Natural killer cell treated with Interleukin-12 subunit alpha and Interleukin-12 subunit beta and Interleukin-15 and Interleukin-18, amount 100 ng/mL, for 72 hours (primary cell): Measurements from ENCODE around the gene RDH8. TPM values are rescaled to one million over a fixed set of nuclear protein-coding genes. Genes with fewer than 3 reads are reported as not detected.

ENCODE experiments used
- ATAC-seq, 2 donors: fragments of 150-1000 bp; cut with Tn5 transposase in 1 of 2; sonication (Bioruptor Pico), chemical (Tn5 transposase) in 1 of 2; 2 replicates each; pipeline ENCODE4 v1.10.0; 2021
- DNase-seq: peaks from one replicate; pipeline ENCODE4 v3.0.0; 2022; ENCODE audit warnings: low spot score
- H3K27ac Mint-ChIP-seq, 2 donors: 1 replicate in 1 of 2; 2 replicates in 1 of 2; pipeline ENCODE4 v1.8.0; 2022; ENCODE audit warnings: mixed read lengths in 2 of 2, mild to moderate bottlenecking in 1 of 2, moderate library complexity in 1 of 2
- H3K27me3 Mint-ChIP-seq, 2 donors: 1 replicate in 1 of 2; 2 replicates in 1 of 2; pipeline ENCODE4 v1.8.0; 2022; ENCODE audit warnings: mixed read lengths in 2 of 2
- H3K36me3 Mint-ChIP-seq: one replicate; pipeline ENCODE4 v1.8.0; 2022; ENCODE audit warnings: mixed read lengths
- H3K4me1 Mint-ChIP-seq, 2 donors: 1 replicate in 1 of 2; 2 replicates in 1 of 2; pipeline ENCODE4 v1.8.0; 2022; ENCODE audit warnings: low read depth in 2 of 2, mixed read lengths in 2 of 2, mild to moderate bottlenecking in 1 of 2
- H3K4me3 Mint-ChIP-seq: one replicate; pipeline ENCODE4 v1.8.0; 2022; ENCODE audit warnings: mixed read lengths
- H3K9me3 Mint-ChIP-seq: 2 replicates; pipeline ENCODE4 v1.8.0; 2022; ENCODE audit warnings: mixed read lengths
- total RNA-seq, 2 donors: library from RNA; stranded (reverse); gene quantifications; one replicate each; pipeline ENCODE4 v1.2.3, GENCODE V29; 2022

The RDH8 gene
- total RNA-seq, 2 donors from 2014 or later, result not detected

DNA sequence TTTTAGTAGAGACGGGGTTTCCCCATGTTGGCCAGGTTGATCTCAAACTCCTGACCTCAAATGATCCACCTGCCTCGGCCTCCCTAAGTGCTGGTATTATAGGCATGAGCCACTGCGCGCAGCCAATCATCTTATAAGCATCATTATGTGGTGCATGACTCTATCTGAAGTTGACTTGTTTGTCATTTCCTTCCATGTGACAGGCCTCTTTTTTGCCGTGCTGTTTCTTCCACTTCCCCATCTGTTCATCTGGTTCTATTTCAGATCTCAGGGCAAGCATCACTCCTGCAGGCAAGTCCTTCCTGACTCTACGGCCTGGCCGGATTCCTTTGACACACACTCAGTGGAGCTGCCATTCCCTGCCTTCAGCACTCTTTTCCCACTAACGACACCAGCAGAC is 18.2 kb upstream of the RDH8 start:
- H3K4me3 Mint-ChIP-seq, result no peak overlapping the region
- H3K9me3 Mint-ChIP-seq, result no peaks in the 10 kb centered on the region
- H3K27ac Mint-ChIP-seq, result no peak overlapping the region
- DNase-seq (no peak), ATAC-seq (no peak)
- peaks cover 19 to 20% of the 10 kb centered on the region in 2 donors for H3K27me3 Mint-ChIP-seq
- no peaks in the 10 kb centered on the region for H3K36me3 Mint-ChIP-seq
- peaks cover 2% of the 10 kb centered on the region in 2 donors for H3K4me1 Mint-ChIP-seq

GRCh38 chr19:9995999-9996398 is 17.3 kb upstream of the RDH8 start:
- DNase-seq (no peak), ATAC-seq (peak; percentile 25 to 30)
- no peak overlapping the region for H3K27ac Mint-ChIP-seq
- no peak overlapping the region for H3K4me3 Mint-ChIP-seq
- peaks cover 3 to 8% of the 10 kb centered on the region in 2 donors for H3K4me1 Mint-ChIP-seq
- H3K9me3 Mint-ChIP-seq, result no peaks in the 10 kb centered on the region
- no peaks in the 10 kb centered on the region for H3K36me3 Mint-ChIP-seq
- peaks cover 17 to 24% of the 10 kb centered on the region in 2 donors for H3K27me3 Mint-ChIP-seq

GRCh38 chr19:9996541-9996940 is 16.7 kb upstream of the RDH8 start:
- H3K27me3 Mint-ChIP-seq, result peaks cover 14 to 24% of the 10 kb centered on the region in 2 donors
- no peak for DNase-seq
- no peak overlapping the region for H3K27ac Mint-ChIP-seq
- no peak overlapping the region for H3K4me3 Mint-ChIP-seq
- peaks cover 3 to 8% of the 10 kb centered on the region in 2 donors for H3K4me1 Mint-ChIP-seq
- H3K36me3 Mint-ChIP-seq, result no peaks in the 10 kb centered on the region
- no peaks in the 10 kb centered on the region for H3K9me3 Mint-ChIP-seq
- no peak for ATAC-seq

GRCh38 chr19:10000171-10000826 is 13.0 kb upstream of the RDH8 start:
- H3K27ac Mint-ChIP-seq, result no peak overlapping the region

DNA sequence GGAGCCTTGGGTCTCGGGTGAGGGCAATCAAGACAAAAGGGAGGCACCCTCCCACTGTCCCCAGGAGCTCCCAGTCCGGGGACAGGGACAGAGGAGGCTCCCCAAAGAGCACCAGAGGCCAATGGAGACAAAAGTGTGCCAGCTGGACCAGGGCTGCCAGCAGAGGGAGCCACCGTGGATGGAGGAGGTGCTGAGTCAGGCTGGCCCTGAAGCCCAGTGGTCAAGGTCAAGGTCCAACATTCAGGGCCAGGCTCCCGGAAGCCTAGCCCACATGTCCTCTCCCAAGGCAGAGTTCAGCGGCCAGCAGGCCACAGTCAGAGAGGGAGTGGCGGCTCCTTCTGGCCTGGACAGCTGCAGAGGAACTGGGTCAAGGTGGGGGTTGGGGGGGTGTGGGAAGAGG is 11.4 kb upstream of the RDH8 start:
- Mint-ChIP-seq H3K4me1 (peaks cover 23 to 35% of the 10 kb centered on the region in 2 donors), H3K36me3 (no peaks in the 10 kb centered on the region), H3K4me3 (no peak overlapping the region), H3K9me3 (no peaks in the 10 kb centered on the region), H3K27me3 (peaks cover 24 to 25% of the 10 kb centered on the region in 2 donors), H3K27ac (no peak overlapping the region)
- ATAC-seq, result no peak
- DNase-seq, result no peak

More at GRCh38 chr19:10000171-10000826, 13.0 kb upstream of the RDH8 start:
- Mint-ChIP-seq H3K4me1 (peaks cover 15 to 25% of the 10 kb centered on the region in 2 donors), H3K27me3 (peaks cover 23 to 24% of the 10 kb centered on the region in 2 donors), H3K9me3 (no peaks in the 10 kb centered on the region), H3K36me3 (no peaks in the 10 kb centered on the region), H3K4me3 (no peak overlapping the region)
- no peak for DNase-seq
- peak in 1 of 2 donors; percentile 48 for ATAC-seq

DNA sequence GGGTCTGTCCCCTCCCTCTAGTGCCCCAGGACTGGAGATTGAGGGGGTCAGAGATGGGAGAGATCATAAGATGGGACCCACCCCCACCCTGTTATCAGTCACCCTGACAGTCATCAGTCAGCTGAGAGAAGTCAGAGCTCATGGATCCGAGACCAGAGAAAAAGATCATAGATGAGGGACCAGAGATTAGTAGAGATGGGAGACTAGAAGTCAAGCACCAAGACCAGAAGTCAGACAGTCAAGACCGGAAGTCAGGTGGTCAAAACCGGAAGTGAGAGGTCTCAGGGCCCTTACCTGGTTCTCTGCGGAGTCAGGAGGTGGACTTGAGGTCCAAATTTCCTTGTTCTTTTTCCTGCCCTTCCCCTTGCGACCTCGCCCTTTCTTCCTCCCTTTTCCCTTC is 10.0 kb upstream of the RDH8 start:
- ATAC-seq, result no peak
- no peak for DNase-seq
- Mint-ChIP-seq H3K27ac (no peak overlapping the region), H3K4me3 (no peak overlapping the region), H3K36me3 (no peaks in the 10 kb centered on the region), H3K9me3 (no peaks in the 10 kb centered on the region), H3K4me1 (peaks cover 34 to 49% of the 10 kb centered on the region in 2 donors), H3K27me3 (peaks cover 24 to 32% of the 10 kb centered on the region in 2 donors)

DNA sequence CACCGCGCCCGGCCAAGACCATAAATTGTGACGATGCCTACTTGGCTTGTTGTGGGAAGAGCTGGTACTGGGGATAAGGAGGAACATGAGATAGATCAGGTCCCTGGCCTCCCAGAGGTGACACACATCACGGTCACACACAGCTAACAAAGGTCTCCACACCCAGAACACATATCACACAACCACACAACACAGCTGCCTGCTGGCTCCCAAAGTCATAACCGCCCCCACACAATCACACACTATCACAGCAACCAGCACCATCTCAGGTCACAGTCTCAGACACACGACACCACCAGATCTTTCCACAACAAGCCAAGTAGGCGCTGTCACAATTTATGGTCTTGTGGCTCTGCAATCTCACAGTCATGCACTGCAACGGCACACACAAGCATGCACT is 8.7 kb upstream of the RDH8 start:
- H3K36me3 Mint-ChIP-seq, result no peaks in the 10 kb centered on the region
- DNase-seq, result no peak
- no peaks in the 10 kb centered on the region for H3K9me3 Mint-ChIP-seq
- no peak overlapping the region for H3K27ac Mint-ChIP-seq
- ATAC-seq, result no peak
- H3K4me3 Mint-ChIP-seq, result peak overlapping the region; percentile 18
- H3K4me1 Mint-ChIP-seq, result peaks cover 40 to 59% of the 10 kb centered on the region in 2 donors
- peaks cover 24 to 36% of the 10 kb centered on the region in 2 donors for H3K27me3 Mint-ChIP-seq

DNA sequence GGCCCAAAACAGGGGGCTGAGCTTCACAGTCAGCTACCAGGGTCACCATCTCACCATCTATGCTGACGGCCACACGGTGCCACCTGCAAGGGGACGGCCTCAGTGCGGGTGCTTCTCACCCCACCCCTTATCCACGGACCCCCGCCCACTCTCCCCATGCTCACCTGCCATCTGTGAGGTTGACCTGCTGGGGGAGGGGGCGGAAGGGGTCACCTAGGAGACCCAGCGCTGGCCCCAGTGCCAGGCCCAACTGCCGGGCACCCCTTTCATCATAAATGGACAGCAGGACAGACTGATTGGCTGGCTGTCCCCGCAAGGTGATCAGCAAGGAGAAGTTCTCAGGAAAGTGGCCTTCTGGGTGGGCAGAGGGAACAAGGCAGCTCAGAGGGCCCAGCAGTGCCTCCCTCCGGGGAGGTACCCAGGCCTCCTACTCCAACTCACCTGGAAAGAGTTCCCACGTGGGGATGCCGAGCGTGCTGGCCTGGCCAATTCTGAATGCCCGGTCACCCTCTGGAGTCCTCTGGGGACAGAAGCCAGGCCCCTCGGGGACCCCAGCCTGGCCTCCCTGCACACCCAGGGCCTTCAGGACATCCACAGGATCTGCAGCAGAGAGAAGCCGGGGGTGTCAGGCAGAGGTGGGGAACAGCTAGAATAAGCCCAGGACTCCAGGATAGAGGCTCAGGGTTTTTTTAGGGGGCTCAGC is 7.5 kb upstream of the RDH8 start:
- ATAC-seq (no peak), DNase-seq (no peak)
- Mint-ChIP-seq H3K27me3 (peaks cover 20 to 35% of the 10 kb centered on the region in 2 donors), H3K9me3 (no peaks in the 10 kb centered on the region), H3K4me1 (peaks cover 41 to 56% of the 10 kb centered on the region in 2 donors), H3K27ac (peak overlapping the region in 1 of 2 donors; percentile 24), H3K36me3 (no peaks in the 10 kb centered on the region), H3K4me3 (peak overlapping the region; percentile 17)

GRCh38 chr19:10006335-10006708 is 7.0 kb upstream of the RDH8 start:
- H3K27ac Mint-ChIP-seq, result peak overlapping the region; percentile 24 to 72
- peak overlapping the region; percentile 48 for H3K4me3 Mint-ChIP-seq
- no peaks in the 10 kb centered on the region for H3K9me3 Mint-ChIP-seq
- ATAC-seq, result peak in 1 of 2 donors; percentile 31
- peaks cover 26 to 39% of the 10 kb centered on the region in 2 donors for H3K27me3 Mint-ChIP-seq
- H3K36me3 Mint-ChIP-seq, result no peaks in the 10 kb centered on the region
- peaks cover 44 to 56% of the 10 kb centered on the region in 2 donors for H3K4me1 Mint-ChIP-seq
- DNase-seq, result no peak

DNA sequence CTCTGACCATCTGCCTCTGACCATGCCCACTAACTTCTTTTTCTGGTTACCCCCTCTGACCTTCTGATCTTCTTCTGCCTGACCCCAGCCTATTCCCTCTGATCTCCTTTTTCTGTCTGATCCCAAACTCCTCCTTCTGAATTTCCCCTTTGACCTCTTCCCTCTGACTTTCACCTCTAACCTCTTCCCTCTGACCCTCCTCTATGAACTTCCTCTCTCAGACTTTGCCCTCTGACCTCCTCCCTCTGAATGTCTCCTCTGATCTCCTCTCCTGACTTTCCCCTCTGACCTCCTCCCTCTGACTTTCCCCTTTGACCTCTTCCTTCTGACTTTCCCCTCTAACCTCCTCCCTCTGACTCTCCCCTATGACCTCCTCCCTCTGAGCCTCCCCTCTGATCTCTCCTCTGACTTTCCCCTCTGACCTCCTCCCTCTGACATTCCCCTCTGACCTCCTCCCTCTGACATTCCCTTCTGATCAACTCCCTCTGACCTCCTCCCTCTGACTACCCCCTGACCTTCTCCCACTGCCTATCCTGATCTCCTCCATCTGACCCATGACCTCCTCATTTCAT is 6.4 kb upstream of the RDH8 start:
- Mint-ChIP-seq H3K4me3 (peak overlapping the region; percentile 48), H3K27ac (peak overlapping the region; percentile 24 to 72), H3K27me3 (peaks cover 28 to 41% of the 10 kb centered on the region in 2 donors), H3K9me3 (no peaks in the 10 kb centered on the region), H3K4me1 (peaks cover 45 to 56% of the 10 kb centered on the region in 2 donors), H3K36me3 (no peaks in the 10 kb centered on the region)
- DNase-seq (no peak), ATAC-seq (no peak)

DNA sequence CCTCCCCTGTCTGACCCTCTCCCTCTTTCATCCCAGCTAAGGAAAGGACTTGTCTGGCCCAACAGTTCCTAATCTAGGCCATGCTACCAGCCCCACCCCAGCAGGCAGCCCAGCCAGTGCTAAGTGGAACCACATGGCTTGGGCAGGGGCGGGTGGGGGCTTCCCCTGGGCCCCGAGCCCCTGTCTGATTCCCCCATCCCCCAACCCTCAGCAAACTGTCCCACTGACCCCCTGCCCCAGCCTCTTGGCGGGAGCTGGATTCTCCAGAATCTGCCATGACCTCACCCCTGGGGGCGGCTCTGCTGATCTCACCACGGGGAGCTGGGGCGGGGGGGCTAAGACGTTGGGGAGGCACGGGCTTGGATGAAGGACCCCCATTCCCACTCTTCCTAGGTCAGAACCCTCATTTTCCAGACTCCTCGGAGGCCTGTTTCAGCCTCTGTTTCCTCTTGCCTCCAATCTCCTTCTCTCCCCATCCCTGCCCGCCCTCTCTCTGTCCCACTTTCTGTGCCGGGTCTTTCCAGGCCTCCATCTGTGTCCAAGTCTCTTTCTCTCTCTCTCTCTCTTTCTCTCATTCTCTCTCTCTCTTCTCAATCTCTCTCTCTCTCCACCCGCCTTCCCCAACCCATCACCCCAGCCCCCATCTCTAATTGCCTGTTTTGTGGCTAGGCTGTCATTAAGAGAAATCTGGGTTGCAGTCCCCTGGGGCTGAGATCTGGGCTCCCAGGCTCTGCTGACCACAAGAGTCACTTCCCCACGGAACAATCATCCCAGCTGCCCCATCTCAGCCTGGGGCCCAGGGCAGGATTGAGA is 5.7 kb upstream of the RDH8 start:
- DNase-seq, result no peak
- Mint-ChIP-seq H3K27ac (peak overlapping the region; percentile 24 to 72), H3K36me3 (no peaks in the 10 kb centered on the region), H3K4me3 (peak overlapping the region; percentile 72), H3K27me3 (peaks cover 34 to 42% of the 10 kb centered on the region in 2 donors), H3K9me3 (no peaks in the 10 kb centered on the region), H3K4me1 (peaks cover 45 to 56% of the 10 kb centered on the region in 2 donors)
- no peak for ATAC-seq

- peak overlapping the region; percentile 72 for H3K4me3 Mint-ChIP-seq
- no peak for ATAC-seq
- H3K27me3 Mint-ChIP-seq, result peaks cover 41 to 42% of the 10 kb centered on the region in 2 donors
- H3K4me1 Mint-ChIP-seq, result peaks cover 40 to 52% of the 10 kb centered on the region in 2 donors
- no peak overlapping the region for H3K27ac Mint-ChIP-seq
- no peaks in the 10 kb centered on the region for H3K9me3 Mint-ChIP-seq
- no peak for DNase-seq
- H3K36me3 Mint-ChIP-seq, result no peaks in the 10 kb centered on the region
These were observed 5.0 kb upstream of the RDH8 start for GRCh38 chr19:10008184-10008765.

- H3K27me3 Mint-ChIP-seq, result peaks cover 41 to 42% of the 10 kb centered on the region in 2 donors
- H3K27ac Mint-ChIP-seq, result no peak overlapping the region
These were observed 3.5 kb upstream of the RDH8 start for GRCh38 chr19:10009714-10010224.

More at GRCh38 chr19:10009714-10010224, 3.5 kb upstream of the RDH8 start:
- peak overlapping the region; percentile 62 for H3K4me3 Mint-ChIP-seq
- H3K36me3 Mint-ChIP-seq, result no peaks in the 10 kb centered on the region
- DNase-seq (no peak), ATAC-seq (peak in 1 of 2 donors; percentile 16)
- H3K9me3 Mint-ChIP-seq, result no peaks in the 10 kb centered on the region
- H3K4me1 Mint-ChIP-seq, result peaks cover 35 to 42% of the 10 kb centered on the region in 2 donors
